Measurements from ENCODE around the gene SLC38A10. TPM values are rescaled to one million over a fixed set of nuclear protein-coding genes. Genes with fewer than 3 reads are reported as not detected.
A peak's percentile ranks its signal among the peaks of the same experiment; 100 is the strongest.

Gene SLC38A10
- total RNA-seq (2014; rRNA removed; shearing (Covaris generic)) (133 and 137 TPM in 2 replicates), polyA plus RNA-seq (2016; fragmentation: Nextera tagmentation; extraction: Ambion mirVana) (58.6 and 61.8 TPM in 2 replicates)

DNA sequence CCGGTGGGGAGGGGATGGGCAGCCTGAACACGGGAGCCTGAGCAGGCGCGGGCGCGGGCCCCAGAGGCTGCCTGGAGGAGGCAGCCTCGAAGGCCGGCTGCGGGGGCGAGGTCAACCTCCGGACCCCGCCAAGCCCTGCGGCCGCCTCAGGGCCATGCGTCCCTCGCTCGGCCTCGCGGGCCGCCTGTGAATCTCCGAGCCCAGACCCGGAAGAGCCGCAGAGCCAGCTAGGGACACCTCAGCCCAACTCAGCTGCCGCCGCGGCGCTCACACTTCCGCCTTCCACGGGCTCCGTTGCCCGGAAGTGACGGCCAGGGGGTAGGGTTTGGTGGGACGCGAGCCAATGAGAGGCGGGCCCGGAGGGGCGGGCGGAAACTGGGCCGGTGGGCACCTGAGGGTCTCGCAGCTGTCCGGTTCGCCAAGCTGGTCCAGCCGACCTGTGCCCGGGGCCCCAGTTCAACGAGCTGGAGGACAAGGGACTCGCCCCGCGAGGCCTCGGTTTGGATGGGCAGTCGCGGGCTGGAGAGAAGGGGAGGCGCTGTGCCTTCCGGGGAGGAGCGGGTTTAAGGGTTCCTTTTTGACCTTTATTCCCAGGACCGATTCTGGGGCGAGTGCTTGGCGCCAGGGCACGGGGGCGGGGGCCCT lies at the start of gene SLC38A10:
Gene SLC38A10, minus strand, starts transcription at position 277 of the 645 bp plus-strand sequence. CDS start 386 bp downstream, outside the sequence.
- Histone ChIP-seq H3K36me3 (ENCODE audit: low read depth) (no peaks in the 10 kb centered on the region), H3K4me2 (ENCODE audit: unreplicated experiment) (peak within 1 kb of the TSS; percentile 80), H3K79me2 (ENCODE audit: insufficient read depth) (peaks cover 48% of the 10 kb centered on the region), H3F3A (ENCODE audit: insufficient read depth) (peaks cover 8% of the 10 kb centered on the region), H3K9me3 (ENCODE audit: low read depth) (no peaks in the 10 kb centered on the region), H3K4me1 (ENCODE audit: insufficient read depth) (peaks cover 17% of the 10 kb centered on the region), H3K9me2 (ENCODE audit: insufficient read depth) (no peaks in the 10 kb centered on the region), H3K27me3 (replicated peaks; ENCODE audit: insufficient read depth) (no peaks in the 10 kb centered on the region), H4K20me1 (ENCODE audit: insufficient read depth) (no peaks in the 10 kb centered on the region; the same call in 1 of the 2 replicates), H3K9ac (peak within 1 kb of the TSS; percentile 90), H2AFZ (peak within 1 kb of the TSS; percentile 80), H3K27ac (peak within 1 kb of the TSS; percentile 53), H3K4me3 (peak within 1 kb of the TSS; percentile 78)
- TF ChIP-seq EZH2 (IDR thresholded peaks at IDR 0.05; ENCODE audit: insufficient read depth, poor library complexity, severe bottlenecking) (no peak), EZH2phosphoT487 (IDR thresholded peaks at IDR 0.05; ENCODE audit: insufficient read depth, low read depth) (no peak)
- WGBS, 2 experiments (ENCODE audit: low coverage in 1 of 2, low lambda C conversion rate in 2 of 2, missing lambda C conversion rate in 2 of 2): 1% methylated on average over 48 to 59 of the region's 59 CpGs
- peak; percentile 95 for DNase-seq
- in situ Hi-C loops (cut with MboI): no loop called here

- TF ChIP-seq EZH2phosphoT487 (IDR thresholded peaks at IDR 0.05; ENCODE audit: insufficient read depth, low read depth) (no peak), EZH2 (IDR thresholded peaks at IDR 0.05; ENCODE audit: insufficient read depth, poor library complexity, severe bottlenecking) (no peak)
- Histone ChIP-seq H3K9ac (peak overlapping the region; percentile 97), H2AFZ (0 out of 2 replicates have a peak overlapping the region, but pooled peaks have one; percentile 29), H3K4me2 (ENCODE audit: unreplicated experiment) (peak overlapping the region; percentile 99), H3K27me3 (replicated peaks; ENCODE audit: insufficient read depth) (no peaks in the 10 kb centered on the region), H3K4me3 (peak overlapping the region; percentile 85), H3K4me1 (ENCODE audit: insufficient read depth) (no peaks in the 10 kb centered on the region), H3K36me3 (ENCODE audit: low read depth) (no peaks in the 10 kb centered on the region; the same call in 1 of the 2 replicates), H4K20me1 (ENCODE audit: insufficient read depth) (no peaks in the 10 kb centered on the region), H3K27ac (peak overlapping the region; percentile 92), H3K79me2 (ENCODE audit: insufficient read depth) (peaks cover 73% of the 10 kb centered on the region), H3K9me2 (ENCODE audit: insufficient read depth) (no peaks in the 10 kb centered on the region), H3F3A (ENCODE audit: insufficient read depth) (peaks cover 9% of the 10 kb centered on the region; the same call in 1 of the 2 replicates), H3K9me3 (ENCODE audit: low read depth) (no peaks in the 10 kb centered on the region)
- DNase-seq: peak; percentile 55
- in situ Hi-C loops (cut with MboI): no loop called here
- WGBS, 2 experiments (ENCODE audit: low coverage in 1 of 2, low lambda C conversion rate in 2 of 2, missing lambda C conversion rate in 2 of 2): 36 to 46% methylated on average over 52 to 55 of the region's 55 CpGs
These were observed 47.4 kb upstream of the SLC38A10 start for GRCh38 chr17:81342269-81343070.

- whole genome bisulfite sequencing, 2 experiments (ENCODE audit: low coverage in 1 of 2, low lambda C conversion rate in 2 of 2, missing lambda C conversion rate in 2 of 2): 44 to 53% methylated on average over 71 to 83 of the region's 83 CpGs
- peak overlapping the region; percentile 92 for H3K27ac ChIP-seq
- no peaks in the 10 kb centered on the region for H3K4me1 ChIP-seq (ENCODE audit: insufficient read depth)
- TF ChIP-seq EZH2phosphoT487 (IDR thresholded peaks at IDR 0.05; ENCODE audit: insufficient read depth, low read depth) (no peak), EZH2 (IDR thresholded peaks at IDR 0.05; ENCODE audit: insufficient read depth, poor library complexity, severe bottlenecking) (no peak)
- no peaks in the 10 kb centered on the region for H4K20me1 ChIP-seq (ENCODE audit: insufficient read depth)
- H3K9me3 ChIP-seq (ENCODE audit: low read depth): no peaks in the 10 kb centered on the region
- no peaks in the 10 kb centered on the region; the same call in 1 of the 2 replicates for H3K36me3 ChIP-seq (ENCODE audit: low read depth)
- no peak overlapping the region for H2AFZ ChIP-seq
- in situ Hi-C loops (cut with MboI): no loop called here
- H3K9ac ChIP-seq: peak overlapping the region; percentile 97
- peaks cover 73% of the 10 kb centered on the region for H3K79me2 ChIP-seq (ENCODE audit: insufficient read depth)
- peaks cover 9% of the 10 kb centered on the region; the same call in 1 of the 2 replicates for H3F3A ChIP-seq (ENCODE audit: insufficient read depth)
- peak overlapping the region; percentile 99 for H3K4me2 ChIP-seq (ENCODE audit: unreplicated experiment)
- peak overlapping the region; percentile 85 for H3K4me3 ChIP-seq
- no peaks in the 10 kb centered on the region for H3K9me2 ChIP-seq (ENCODE audit: insufficient read depth)
- peak; percentile 45 for DNase-seq
- H3K27me3 ChIP-seq (replicated peaks; ENCODE audit: insufficient read depth): no peaks in the 10 kb centered on the region
These were observed 46.6 kb upstream of the SLC38A10 start for GRCh38 chr17:81341516-81342268.
